ENCODE measurements around the gene TSC1. TPM values are rescaled to one million over a fixed set of nuclear protein-coding genes. Genes with fewer than 3 reads are reported as not detected.

Gene TSC1
- total and polyA plus RNA-seq, 2 experiments from 2014 or later = 21.1 to 52.3 TPM

DNA sequence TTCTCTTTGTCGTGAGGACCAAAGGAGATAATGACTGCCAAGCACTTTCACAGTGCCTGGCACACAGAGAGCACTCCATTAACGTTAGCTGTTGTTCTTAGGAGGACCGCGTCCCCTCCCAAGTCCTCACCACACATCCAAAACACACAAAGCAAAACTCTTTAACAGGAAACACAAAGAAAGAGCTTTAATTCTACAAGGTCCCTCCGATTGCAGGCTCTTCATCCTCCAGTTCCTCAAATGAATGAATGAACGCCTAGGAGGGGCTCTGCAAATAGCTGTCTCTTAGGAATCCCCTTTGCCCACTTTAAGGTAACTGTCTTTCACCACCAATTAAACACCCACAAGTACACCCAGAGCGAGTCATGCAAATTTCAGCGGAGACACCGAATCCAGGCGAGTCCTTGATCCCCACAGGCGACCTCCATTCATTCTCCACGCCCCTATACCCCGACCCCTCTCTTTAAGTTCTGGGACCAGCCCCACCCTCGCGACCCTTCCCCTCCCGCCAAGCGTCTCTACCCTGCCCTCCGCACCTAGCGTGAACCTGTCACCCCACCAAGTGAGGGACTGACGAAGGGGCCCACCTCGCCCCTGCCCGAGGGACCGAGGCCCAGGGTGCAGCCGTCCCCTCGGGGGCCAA, 644 bp downstream of the TSC1 start:
- H3K27me3 ChIP-seq = no peaks in the 10 kb centered on the region
- DNase-seq (ENCODE audit: low read depth in 1 of 2, low spot score in 1 of 2) = no peak
- peak overlapping the region; percentile 99 for H3K27ac ChIP-seq
- H3K9me3 ChIP-seq (ENCODE audit: low read depth) = no peaks in the 10 kb centered on the region
- peaks cover 35% of the 10 kb centered on the region for H3K4me1 ChIP-seq (ENCODE audit: low read depth)
- TF ChIP-seq CTCF (IDR thresholded peaks at IDR 0.05; ENCODE audit: low read depth, low read length) = no peak
- no peaks in the 10 kb centered on the region for H3K36me3 ChIP-seq
- H3K4me3 ChIP-seq = peak overlapping the region; percentile 73

DNA sequence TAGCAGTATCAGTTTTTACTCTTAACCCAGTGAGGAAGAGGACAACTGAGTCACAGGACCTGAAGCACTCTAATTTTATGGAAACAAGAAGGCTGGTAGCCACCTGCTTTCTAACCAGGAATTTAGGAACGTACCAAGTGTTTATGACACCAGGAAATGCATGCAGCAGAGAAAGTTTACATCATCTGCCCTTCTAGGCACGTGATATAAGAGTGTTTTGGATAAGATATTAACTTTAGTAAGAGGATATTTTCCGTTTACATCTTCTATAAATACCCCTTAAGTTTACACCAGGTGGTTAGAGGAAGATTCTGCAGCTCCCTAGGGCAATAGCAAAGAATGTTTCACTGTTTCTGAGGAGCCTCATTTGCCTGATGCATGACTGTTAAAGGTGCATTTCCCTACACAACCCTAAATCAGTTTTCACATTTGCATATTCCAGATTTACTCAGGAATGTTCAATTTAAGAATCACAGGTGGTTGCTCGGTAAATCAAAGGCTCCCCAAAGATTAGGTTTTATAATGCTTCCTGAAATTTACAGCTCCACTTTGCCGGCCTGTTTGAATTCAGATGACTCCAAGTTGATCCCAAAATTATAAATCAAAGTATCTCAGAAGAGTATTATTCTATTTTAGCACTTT, 1.8 kb downstream of the TSC1 start:
- Histone ChIP-seq H3K27ac (no peak overlapping the region), H3K36me3 (no peaks in the 10 kb centered on the region), H3K27me3 (no peaks in the 10 kb centered on the region), H3K9me3 (ENCODE audit: low read depth) (no peaks in the 10 kb centered on the region), H3K4me1 (ENCODE audit: low read depth) (peaks cover 35% of the 10 kb centered on the region), H3K4me3 (peak overlapping the region; percentile 73)
- TF ChIP-seq CTCF (IDR thresholded peaks at IDR 0.05; ENCODE audit: low read depth, low read length) = no peak
- DNase-seq (ENCODE audit: low read depth in 1 of 2, low spot score in 1 of 2) = peak in 1 of 2 donors; percentile 20

GRCh38 chr9:132939169-132939568, 5.2 kb downstream of the TSC1 start:
- Histone ChIP-seq H3K4me3 (no peak overlapping the region), H3K4me1 (ENCODE audit: low read depth) (peaks cover 24% of the 10 kb centered on the region), H3K9me3 (ENCODE audit: low read depth) (no peaks in the 10 kb centered on the region), H3K27ac (peak overlapping the region; percentile 17), H3K36me3 (no peaks in the 10 kb centered on the region), H3K27me3 (no peaks in the 10 kb centered on the region)
- no peak for DNase-seq (ENCODE audit: low read depth in 1 of 2, low spot score in 1 of 2)
- no peak for TF ChIP-seq CTCF (IDR thresholded peaks at IDR 0.05; ENCODE audit: low read depth, low read length)

DNA sequence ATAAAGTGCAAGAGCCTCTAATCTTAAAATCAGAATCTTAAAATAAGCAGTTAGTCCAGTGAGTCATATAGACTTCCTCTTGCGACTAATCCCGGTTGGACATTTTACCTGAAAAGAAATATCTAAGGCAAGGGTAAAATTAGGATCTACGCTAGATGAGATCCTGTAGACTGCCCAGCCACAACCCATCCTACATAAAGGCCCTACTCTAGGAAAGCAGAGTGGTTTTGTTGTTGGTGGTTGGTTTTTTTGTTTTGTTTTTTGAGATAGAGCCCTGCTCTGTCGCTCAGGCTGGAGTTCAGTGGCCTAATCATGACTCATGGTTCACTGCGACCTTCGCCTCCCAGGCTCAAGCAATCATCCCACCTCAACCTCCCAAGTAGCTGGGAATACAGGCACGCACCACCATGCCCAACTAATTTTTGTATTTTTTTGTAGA, 6.9 kb downstream of the TSC1 start:
- Histone ChIP-seq H3K4me1 (ENCODE audit: low read depth) (peaks cover 12% of the 10 kb centered on the region), H3K27ac (no peak overlapping the region), H3K4me3 (no peak overlapping the region), H3K9me3 (ENCODE audit: low read depth) (no peaks in the 10 kb centered on the region), H3K36me3 (no peaks in the 10 kb centered on the region), H3K27me3 (no peaks in the 10 kb centered on the region)
- TF ChIP-seq CTCF (IDR thresholded peaks at IDR 0.05; ENCODE audit: low read depth, low read length) = no peak
- DNase-seq (ENCODE audit: low read depth in 1 of 2, low spot score in 1 of 2) = no peak

DNA sequence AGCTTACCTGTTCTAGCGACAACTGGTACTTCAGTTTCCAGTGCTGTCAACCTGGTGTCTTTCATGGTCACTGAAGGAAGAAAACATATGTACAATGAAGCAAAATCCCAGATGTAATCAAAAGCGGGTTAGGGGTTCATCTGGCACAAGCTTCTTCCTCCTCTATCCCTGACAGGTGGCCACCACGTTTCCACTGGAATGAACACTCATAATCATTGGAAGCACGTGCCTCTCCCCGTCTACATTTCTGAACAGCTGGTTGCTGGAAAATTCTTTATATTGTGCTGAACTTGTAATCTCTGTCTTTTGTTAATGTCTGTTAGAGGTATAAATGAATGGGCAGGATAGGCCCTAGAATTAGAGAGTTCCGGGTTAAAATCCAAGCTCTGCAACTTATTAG, 9.4 kb downstream of the TSC1 start:
- no peak for TF ChIP-seq CTCF (IDR thresholded peaks at IDR 0.05; ENCODE audit: low read depth, low read length)
- Histone ChIP-seq H3K27me3 (no peaks in the 10 kb centered on the region), H3K4me1 (ENCODE audit: low read depth) (no peaks in the 10 kb centered on the region), H3K36me3 (no peaks in the 10 kb centered on the region), H3K4me3 (no peak overlapping the region), H3K9me3 (ENCODE audit: low read depth) (no peaks in the 10 kb centered on the region), H3K27ac (no peak overlapping the region)
- DNase-seq (ENCODE audit: low read depth in 1 of 2, low spot score in 1 of 2) = no peak

All from cardiac muscle cell (in vitro differentiated cells and primary cell).